GM12878 (cell line): Measurements from ENCODE around the gene PEX26. TPM values are rescaled to one million over a fixed set of nuclear protein-coding genes. Genes with fewer than 3 reads are reported as not detected.

Source experiments
- CUX1 ChIP-seq: IDR thresholded peaks from 2 replicates; pipeline ENCODE4 v1.6.1; 2012; ENCODE audit warnings: improper control_type of control experiment, low read depth, low read length; ENCODE audit not compliant: insufficient replicate concordance
- EGR1 ChIP-seq, 2 experiments: IDR thresholded peaks; 1 replicate in 1 of 2; 2 replicates in 1 of 2; pipeline ENCODE4 v1.6.1; 2011 to 2012; ENCODE audit warnings: low read depth in 2 of 2, low read length in 2 of 2, borderline replicate concordance in 1 of 2, mild to moderate bottlenecking in 1 of 2, moderate library complexity in 1 of 2
- LARP7 ChIP-seq: fragments of 450-650 bp; IDR thresholded peaks from 2 replicates; pipeline ENCODE4 v1.6.1; 2017; ENCODE audit warnings: mild to moderate bottlenecking
- NFXL1 ChIP-seq: fragments of 450-650 bp; IDR thresholded peaks from 2 replicates; pipeline ENCODE4 v1.6.1; 2017; ENCODE audit warnings: antibody characterized with exemption, mild to moderate bottlenecking, borderline replicate concordance
- NKRF ChIP-seq: fragments of 450-650 bp; conservative IDR thresholded peaks from 2 replicates; pipeline ENCODE4 v1.6.1; 2017; ENCODE audit warnings: mild to moderate bottlenecking, moderate library complexity
- RAD21 ChIP-seq: IDR thresholded peaks from 2 replicates; pipeline ENCODE4 v1.6.1; 2011; ENCODE audit warnings: mild to moderate bottlenecking, low read depth, low read length, moderate library complexity; ENCODE audit not compliant: insufficient read depth
- TCF3 ChIP-seq: IDR thresholded peaks from 2 replicates; pipeline ENCODE4 v1.6.1; 2012; ENCODE audit warnings: low read depth, mild to moderate bottlenecking, low read length, borderline replicate concordance; ENCODE audit not compliant: insufficient read depth
- YY1 ChIP-seq: IDR thresholded peaks from 2 replicates; pipeline ENCODE4 v1.6.1; 2011; ENCODE audit warnings: low read depth, mild to moderate bottlenecking, low read length
- ZZZ3 ChIP-seq: IDR thresholded peaks from 2 replicates; pipeline ENCODE4 v1.6.1; 2011; ENCODE audit warnings: low read depth; ENCODE audit not compliant: control insufficient read depth, insufficient read length
- polyA plus RNA-seq, 11 experiments: library from polyadenylated mRNA; depleted of rRNA in 4 of 11; unstranded in 6 of 11; stranded (reverse) in 5 of 11; fragments of >200 nt; fragmentation: Nextera tagmentation in 4 of 11; fragmentation: Illumina TruSeq in 1 of 11; extraction: Ambion mirVana in 4 of 11; extraction: Trizol in 1 of 11; gene quantifications; 1 replicate in 1 of 11; 2 replicates in 10 of 11; pipeline versions ENCODE4 v1.2.1 to v1.2.3, GENCODE V29; 2011 to 2016; ENCODE audit warnings: inconsistent platforms in 2 of 11, missing spikeins in 2 of 11, low read depth in 1 of 11
- total RNA-seq, 4 experiments: library from RNA; depleted of rRNA in 3 of 4; stranded (reverse); fragments of >200 nt in 3 of 4; fragmentation: Illumina TruSeq in 1 of 4; extraction: Trizol in 1 of 4; gene quantifications; 2 replicates each; pipeline versions ENCODE4 v1.2.1 to v1.2.3, GENCODE V29; 2013 to 2021

The PEX26 gene
- total and polyA plus RNA-seq, 10 of the 15 experiments (the other 5 are each of a cell fraction or from before 2014, with no cell fraction given) = 0.79 to 50.8 (median 22.4) TPM

- no peak for TF ChIP-seq CUX1
- TF ChIP-seq EGR1 (IDR thresholded peaks at IDR 0.05; ENCODE audit: borderline replicate concordance in 1 of 2, low read depth in 2 of 2, low read length in 2 of 2) = no peak
- TF ChIP-seq RAD21 = no peak
- TF ChIP-seq LARP7 = no peak
- no peak for TF ChIP-seq ZZZ3
- no peak for TF ChIP-seq NKRF
- TF ChIP-seq TCF3 = no peak
- TF ChIP-seq NFXL1 = no peak
- TF ChIP-seq YY1 = no peak
- TF ChIP-seq, all 136 proteins: peak for 0
Measured at GRCh38 chr22:18067121-18067520, 10.7 kb upstream of the PEX26 start (continued).
